ENCODE results near the gene FHL3.

Gene FHL3, protein sequence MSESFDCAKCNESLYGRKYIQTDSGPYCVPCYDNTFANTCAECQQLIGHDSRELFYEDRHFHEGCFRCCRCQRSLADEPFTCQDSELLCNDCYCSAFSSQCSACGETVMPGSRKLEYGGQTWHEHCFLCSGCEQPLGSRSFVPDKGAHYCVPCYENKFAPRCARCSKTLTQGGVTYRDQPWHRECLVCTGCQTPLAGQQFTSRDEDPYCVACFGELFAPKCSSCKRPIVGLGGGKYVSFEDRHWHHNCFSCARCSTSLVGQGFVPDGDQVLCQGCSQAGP

DNA sequence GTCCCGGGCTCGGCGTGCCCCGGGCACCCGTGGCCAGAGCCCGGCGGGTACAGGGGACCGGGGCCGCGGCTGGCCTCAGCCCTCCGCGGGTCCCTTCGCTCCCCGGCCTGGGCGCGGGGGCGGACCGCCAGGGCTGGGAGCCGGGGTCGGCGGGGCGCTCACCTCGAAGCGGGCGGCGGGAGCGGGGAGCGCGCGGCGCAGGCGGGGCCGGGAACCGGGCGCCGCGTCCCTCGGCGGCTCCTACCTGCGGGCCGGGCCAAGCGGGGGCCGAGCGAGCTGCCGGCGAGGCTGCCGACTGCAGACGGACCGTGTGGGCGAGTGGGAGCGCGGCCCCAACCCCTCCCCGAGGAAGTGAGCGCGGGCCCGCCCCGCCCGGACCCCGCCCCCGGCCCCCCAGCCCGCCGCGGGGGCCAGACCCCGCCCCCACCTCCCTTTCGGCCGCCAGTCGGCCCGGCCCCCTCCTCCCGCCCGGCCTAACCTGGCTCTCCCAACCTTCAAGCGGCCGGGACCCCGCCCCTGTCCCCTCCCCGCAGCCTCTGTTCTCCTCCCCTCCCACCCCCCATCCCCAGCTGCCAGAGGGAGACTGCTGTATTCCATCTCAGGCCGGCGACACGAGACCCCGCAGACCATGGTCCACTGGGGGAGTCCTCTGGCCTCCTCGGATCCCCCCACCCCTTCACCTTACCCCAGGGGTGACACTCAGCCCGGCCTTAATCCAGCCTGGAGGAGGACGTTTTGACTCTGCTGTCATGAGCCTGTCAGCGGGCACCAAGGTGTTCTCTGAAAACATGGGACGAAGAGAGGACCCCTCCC, at the start of gene FHL3:
Gene FHL3, minus strand, starts transcription at position 320 of the 813 bp plus-strand sequence. CDS start 6,102 bp downstream, outside the sequence.
- no peak for DNase-seq

DNA sequence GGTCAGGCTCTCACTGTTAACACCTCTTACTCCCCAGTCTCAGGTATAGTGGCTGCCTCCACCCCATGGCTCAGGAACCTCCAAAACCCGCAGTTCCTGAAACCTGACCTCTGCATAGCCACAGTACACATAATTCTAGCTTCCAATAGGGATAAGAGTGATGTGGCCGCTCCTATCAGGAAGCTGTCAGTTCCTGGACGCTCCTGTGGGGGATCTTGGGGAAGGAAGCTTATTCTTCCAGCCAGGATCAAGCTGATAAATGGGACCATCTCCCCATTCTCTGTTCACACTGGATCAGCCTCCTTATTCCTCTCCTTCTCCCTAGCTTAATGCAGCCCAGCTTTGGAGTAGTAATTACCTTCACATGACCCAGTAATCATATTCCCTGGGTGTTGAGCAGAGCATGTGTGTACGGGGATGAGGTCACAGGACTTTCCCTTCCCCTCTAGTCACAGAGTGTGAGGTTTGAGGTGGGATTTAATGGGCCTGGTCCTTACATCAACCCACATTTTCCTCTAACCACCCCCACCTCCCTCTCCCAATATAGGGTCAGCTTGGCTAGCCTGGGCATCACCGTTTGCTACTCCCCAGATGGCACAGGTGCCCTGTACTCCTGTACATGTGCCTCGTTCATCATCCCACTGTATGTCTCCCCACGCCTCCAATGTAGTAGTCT, 48.2 kb upstream of the FHL3 start:
- peak; percentile 78 for DNase-seq

DNA sequence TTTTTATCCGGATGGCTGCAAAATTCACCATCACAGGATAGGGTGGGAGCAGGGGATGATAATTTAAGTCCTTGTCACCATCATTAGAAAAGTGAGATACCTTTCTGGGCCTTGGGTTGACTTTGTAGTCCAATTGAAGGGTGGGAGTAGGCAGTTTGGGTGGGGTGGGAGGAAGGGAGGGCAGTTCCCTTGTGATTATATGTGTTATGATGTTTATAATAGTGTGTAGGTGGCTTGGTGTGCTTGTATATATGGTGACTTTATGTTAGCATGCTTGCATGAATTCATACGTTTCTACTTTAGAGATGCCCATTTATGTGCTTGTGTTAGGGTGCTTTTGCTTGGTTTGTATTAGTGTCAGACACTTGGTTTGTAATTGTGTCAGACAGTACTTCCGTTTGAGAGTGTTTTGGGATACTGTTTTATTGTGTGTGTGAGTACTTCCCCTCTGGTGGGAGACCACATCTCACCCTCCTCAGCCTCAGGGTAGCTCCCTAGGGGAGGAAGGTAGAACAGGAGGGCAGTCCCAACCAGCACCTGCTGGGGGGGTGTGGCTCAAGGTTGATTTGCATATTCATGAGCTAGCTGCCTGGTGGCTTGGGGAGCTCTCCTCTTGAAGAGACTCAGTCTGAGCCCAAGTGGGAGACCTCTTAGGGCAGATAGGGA, 47.6 kb upstream of the FHL3 start:
- peak; percentile 73 for DNase-seq

DNA sequence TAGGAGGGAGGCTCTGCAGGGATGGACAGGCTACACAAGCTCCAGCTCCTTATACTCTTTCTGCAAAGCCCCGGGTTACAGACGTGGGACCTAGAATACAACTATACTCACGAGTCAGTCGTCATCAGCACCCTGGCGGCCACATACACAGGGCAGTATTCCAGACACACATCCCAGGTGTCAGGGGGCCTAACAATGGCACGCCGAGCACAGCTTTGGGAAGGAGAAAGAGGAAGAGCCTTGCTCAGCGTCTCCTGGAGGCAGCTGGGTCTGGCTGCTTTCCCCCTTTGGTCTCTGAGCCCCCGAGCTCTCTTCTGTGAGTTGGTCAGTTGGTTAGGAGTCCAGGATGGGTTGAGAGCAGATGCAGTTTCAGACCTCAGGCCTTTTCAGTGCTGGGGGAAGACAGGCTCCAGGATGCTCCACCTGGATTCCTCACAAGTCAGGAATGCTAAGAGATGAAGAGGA, 45.8 kb upstream of the FHL3 start:
- DNase-seq: no peak

GRCh38 chr1:38050397-38051078, 45.2 kb upstream of the FHL3 start:
- no peak for DNase-seq

- DNase-seq: no peak
Measured at GRCh38 chr1:38047603-38048141, 42.4 kb upstream of the FHL3 start.

GRCh38 chr1:38046884-38047602, 41.7 kb upstream of the FHL3 start:
- DNase-seq: peak; percentile 69

DNA sequence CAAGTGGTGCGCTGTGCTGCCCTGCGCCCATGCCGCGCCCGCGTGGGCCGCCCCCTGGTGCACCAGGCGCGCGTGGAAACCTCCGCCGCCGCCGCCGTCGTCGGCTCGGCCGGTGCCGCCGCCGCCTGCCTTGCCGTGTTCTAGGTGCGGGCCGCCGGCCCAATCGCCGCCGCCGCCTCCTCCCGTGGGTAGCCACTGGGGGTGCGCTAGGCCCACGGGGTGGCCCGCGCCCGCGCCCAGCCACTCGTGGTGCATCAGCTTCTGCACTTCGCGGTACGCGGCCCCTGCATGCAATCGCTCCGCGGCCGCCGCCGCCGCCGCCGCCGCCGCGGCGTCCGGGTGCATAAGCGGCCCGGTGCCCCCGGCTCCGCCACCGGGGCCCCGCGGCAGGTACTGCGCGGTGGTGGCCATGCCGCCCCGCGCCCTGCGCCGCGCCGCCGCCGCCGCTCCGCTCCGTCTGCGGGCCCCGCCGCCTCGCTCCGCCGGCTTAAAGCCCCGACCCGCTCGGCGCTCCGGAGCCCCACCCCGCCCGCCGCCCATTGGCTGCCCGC, 41.1 kb upstream of the FHL3 start, which contains the start of gene POU3F1:
Gene POU3F1, minus strand, starts transcription at position 461 of the 551 bp plus-strand sequence. Its CDS starts 50 bp downstream, at position 411.
- DNase-seq: no peak

DNA sequence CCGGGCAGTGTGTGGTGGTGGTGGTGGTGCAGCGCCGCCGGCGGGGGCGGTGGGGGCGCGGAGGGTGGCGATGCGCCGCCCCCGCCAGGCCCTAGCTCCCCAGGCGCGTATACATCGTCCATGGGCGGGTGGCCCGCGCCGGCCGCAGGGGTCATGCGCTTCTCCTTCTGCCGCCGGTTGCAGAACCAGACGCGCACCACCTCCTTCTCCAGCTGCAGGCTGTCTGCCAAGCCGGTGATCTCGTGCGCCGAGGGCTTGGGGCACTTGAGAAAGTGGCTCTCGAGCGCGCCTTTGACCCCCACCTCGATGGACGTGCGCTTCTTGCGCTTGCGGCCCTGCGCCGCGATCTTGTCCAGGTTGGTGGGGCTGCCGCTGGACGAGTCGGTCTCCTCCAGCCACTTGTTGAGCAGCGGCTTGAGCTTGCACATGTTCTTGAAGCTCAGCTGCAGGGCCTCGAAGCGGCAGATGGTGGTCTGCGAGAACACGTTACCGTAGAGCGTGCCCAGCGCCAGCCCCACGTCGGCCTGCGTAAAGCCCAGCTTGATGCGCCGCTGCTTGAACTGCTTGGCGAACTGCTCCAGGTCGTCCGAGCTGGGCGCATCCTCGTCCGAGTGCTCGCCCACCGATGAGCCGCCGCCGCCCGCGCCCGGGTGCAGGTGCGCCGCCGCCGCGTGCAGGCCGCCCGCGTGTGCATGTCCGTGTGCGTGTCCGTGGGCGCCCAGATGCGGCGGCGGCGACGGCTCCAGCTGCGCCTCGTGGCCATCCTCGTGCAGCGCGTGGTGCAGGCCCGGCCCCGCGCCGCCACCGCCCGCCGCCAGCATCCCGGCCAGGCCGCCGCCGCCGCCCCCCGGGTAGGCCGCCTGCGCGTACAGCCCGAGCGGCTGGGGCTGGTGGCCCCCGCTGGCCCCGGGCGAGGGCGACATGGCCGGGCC, 40.4 kb upstream of the FHL3 start:
- DNase-seq: no peak

DNA sequence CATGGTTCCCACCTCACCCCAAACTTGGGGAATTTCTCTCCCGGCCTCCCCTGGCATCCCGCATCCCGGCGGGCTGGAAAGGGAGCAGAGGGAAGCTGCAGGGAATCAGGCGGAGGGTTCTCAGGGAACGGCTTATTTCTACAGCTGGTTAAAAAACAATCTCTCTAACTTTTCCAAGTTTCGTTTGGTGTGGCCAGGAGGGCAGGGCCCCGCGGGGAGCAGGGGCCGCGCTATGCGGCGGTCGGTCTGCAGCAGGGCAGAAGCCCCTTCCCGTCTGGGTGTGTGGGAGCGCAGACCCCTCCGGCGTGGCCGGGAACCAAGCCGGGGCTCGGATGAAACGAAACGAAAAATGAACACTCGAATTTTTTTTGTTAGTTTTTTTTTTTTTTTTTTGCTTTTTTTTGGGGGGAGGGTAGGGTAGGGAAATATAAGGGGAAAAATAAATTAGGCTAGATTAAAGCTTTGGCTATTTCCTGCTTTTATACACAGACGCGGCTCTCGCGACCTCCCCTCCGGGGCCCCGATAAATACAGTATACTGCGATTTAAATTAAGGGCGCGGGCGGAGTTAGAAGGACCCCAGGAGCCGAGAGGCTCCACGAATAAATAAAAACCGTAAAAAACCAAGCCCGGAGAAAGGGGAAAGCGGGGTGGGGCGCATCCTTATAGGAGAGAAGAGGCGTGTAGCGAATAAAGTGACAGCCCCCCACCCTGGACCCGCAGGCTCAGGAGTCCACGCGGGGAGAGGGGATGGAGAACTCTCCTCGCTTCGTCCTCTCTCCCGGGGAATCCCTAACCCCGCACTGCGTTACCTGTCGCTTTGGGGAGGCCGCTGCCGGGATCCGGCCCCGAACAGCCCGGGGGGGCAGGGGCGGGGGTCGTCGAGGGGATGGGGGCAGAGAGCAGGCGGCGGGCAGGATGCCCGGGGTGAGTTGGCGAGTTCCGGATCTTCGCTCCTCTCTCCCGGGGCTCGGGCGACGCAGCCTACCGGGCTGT, 39.2 kb upstream of the FHL3 start:
- no peak for DNase-seq

DNA sequence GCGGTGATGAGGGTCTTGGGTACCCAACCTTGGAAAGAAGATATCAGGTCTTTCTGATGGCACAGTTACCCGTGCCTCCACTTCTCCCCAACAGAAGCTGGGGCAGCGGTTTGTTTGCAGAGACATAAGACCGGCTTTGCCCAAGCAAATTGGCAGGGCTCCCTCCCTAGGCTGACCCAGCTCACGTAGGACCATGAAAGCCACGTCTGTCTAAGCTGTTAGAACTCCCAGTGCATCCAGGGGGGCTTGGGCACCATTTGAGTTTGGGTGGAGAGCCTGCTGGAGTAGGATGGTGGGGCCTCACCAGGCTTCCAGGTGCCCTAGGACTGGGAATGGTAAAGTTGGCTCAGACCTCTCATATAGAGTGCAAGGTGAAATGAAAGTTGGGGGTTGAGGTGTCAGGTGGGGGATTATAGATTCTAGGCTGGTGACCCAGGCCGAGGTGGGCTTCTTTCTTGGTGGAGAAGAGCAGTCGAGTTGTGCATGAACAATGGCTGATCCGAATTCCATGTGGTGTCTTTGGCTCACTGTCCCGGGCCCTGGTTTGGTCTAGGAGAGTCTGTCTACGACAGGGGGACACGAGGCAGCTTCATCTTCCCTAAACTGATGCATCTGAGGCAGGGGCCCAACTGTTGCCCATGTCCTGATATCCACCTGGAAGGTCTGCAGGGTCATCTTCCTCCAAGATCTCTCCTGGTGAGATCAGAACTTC, 37.9 kb upstream of the FHL3 start:
- no peak for DNase-seq

- no peak for DNase-seq
Measured at GRCh38 chr1:38041936-38042834, 36.9 kb upstream of the FHL3 start.

DNA sequence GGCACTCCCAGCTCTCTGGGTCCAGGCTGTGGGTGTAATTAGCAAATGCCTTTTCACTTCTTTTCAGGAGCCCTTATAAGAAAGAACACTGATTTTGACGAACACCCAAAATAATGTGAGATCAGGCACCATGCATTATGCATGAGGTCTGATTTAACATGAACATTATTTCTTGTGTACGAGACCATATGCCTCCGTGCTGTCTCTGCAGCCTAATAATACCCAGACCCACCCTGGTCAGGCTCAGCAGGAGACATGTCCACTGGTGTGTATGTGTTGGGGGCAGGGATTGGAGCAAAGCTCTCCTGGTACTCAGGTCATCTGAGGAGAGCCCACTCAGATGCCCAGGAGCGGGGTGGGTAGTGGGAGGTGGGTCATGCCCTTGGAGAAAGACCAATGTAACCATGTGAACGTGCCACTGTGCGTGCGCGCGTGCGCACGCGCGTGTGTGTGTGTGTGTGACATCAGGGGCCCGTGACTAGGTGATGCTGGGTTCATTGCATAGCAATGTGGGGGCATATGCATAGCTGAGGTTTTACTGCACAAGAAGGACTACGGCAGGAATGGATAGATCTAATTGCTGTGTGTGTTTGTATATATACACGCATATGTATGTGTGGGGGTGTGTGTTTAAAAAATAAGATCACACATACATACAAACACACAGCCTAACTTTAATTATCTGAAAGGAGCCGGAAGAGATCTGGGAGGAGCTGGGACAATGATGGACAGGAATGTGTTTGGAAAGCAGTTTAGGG, 34.2 kb upstream of the FHL3 start:
- DNase-seq: no peak

DNA sequence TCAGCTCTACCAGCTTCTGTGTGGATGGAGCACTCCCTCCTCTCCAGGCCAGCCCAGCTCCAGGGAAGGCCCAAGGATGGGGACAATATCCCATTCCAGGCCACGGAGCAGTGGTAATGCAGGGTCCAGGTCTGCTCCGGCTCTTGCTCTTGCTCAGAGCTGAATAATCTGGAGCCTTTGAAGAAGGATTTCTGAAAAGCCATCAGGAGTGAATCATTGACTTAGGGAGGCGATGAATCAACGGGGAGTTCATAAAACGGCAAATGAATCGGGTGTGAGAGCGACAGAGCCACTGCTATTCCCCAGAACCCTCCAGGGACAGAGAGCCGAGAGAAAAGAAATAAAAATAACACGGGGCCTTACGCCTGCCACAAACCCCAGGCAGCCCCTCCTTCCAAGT, 33.5 kb upstream of the FHL3 start:
- DNase-seq: no peak

DNA sequence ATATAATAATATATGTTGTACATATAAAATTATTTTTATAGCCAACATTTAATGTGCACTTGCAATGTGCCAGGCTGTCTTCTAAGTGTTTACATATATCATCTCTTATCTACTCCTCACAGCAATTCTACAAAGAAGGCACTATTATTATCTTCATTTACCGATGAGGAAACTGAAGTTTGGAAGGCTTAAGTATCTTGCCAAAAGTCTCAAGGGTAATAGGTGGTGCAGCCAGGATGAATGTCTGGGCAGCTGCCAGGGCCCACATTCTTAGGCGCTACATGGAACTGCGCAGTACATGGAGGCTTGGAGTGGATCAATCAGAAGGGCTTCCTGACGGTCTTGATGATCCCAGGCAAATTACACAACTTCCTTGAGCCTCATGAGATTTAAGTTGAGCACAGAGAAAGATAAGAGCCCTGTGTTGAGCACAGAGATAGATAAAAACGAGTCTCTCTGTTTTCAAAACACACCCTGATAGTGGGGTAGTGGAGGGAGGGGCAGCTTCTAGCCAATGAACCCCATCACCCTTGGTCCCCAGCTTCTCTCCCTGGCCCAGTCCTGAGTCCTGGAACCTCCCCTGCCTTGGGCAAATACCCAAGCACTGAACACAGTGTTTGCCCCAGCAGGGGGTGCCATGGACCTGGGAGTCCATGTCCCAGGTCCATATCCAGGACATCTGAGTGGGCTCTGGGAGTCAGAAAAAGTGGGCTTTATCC, 32.1 kb upstream of the FHL3 start:
- no peak for DNase-seq
